ENCODE results near the gene TFAP2E. TPM values are rescaled to one million over a fixed set of nuclear protein-coding genes. Genes with fewer than 3 reads are reported as not detected.

TFAP2E gene
- total and polyA plus RNA-seq, 7 donors, result 0.04 to 0.12 (median 0.06) TPM; not detected in 4

- ATAC-seq, result no peak
- Histone ChIP-seq H3K36me3 (ENCODE audit: insufficient read depth in 1 of 2, low read depth in 1 of 2) (peaks cover 0 to 40% of the 10 kb centered on the region in 2 donors), H3K27ac (peak overlapping the region; percentile 99), H3K27me3 (ENCODE audit: insufficient read depth in 3 of 3, low read length in 2 of 3) (no peaks in the 10 kb centered on the region), H3K9me3 (no peaks in the 10 kb centered on the region), H3K4me3 (peak overlapping the region; percentile 99), H3K4me1 (peaks cover 38% of the 10 kb centered on the region)
- DNase-seq, result no peak
- no peak for TF ChIP-seq CTCF (IDR thresholded peaks at IDR 0.05)
- WGBS, 3 donors, result 42 to 58% (median 51%) methylated on average over 4 of the region's 4 CpGs
- intact Hi-C loops (cut with DNase I), result no loop called here
Observed at GRCh38 chr1:35555212-35555584, 17.9 kb upstream of the TFAP2E start.

- TF ChIP-seq CTCF (IDR thresholded peaks at IDR 0.05), result no peak
- no peaks in the 10 kb centered on the region for H3K9me3 ChIP-seq
- ATAC-seq (peak in 3 of 4 donors; percentile 11 to 35 (median 21)), DNase-seq (no peak)
- H3K27ac ChIP-seq, result peak overlapping the region; percentile 99
- no peaks in the 10 kb centered on the region for H3K27me3 ChIP-seq (ENCODE audit: insufficient read depth in 3 of 3, low read length in 2 of 3)
- H3K36me3 ChIP-seq (ENCODE audit: insufficient read depth in 1 of 2, low read depth in 1 of 2), result peaks cover 0 to 33% of the 10 kb centered on the region in 2 donors
- H3K4me1 ChIP-seq, result peaks cover 43% of the 10 kb centered on the region
- intact Hi-C loops (cut with DNase I), result no loop called here
- peak overlapping the region; percentile 99 for H3K4me3 ChIP-seq
- 48 to 60% (median 53%) methylated on average over 10 of the region's 10 CpGs for WGBS, 3 donors
Observed at GRCh38 chr1:35555601-35556477, 17.3 kb upstream of the TFAP2E start.

- H3K27ac ChIP-seq, result peak overlapping the region; percentile 99
- no peak for DNase-seq
- peaks cover 0 to 26% of the 10 kb centered on the region in 2 donors for H3K36me3 ChIP-seq (ENCODE audit: insufficient read depth in 1 of 2, low read depth in 1 of 2)
- H3K4me1 ChIP-seq, result peaks cover 49% of the 10 kb centered on the region
- no peak for TF ChIP-seq CTCF (IDR thresholded peaks at IDR 0.05)
- no peaks in the 10 kb centered on the region for H3K27me3 ChIP-seq (ENCODE audit: insufficient read depth in 3 of 3, low read length in 2 of 3)
- peak overlapping the region; percentile 99 for H3K4me3 ChIP-seq
- 1 to 2% (median 1%) methylated on average over 15 to 17 of the region's 17 CpGs for WGBS, 3 donors
- H3K9me3 ChIP-seq, result no peaks in the 10 kb centered on the region
- intact Hi-C loops (cut with DNase I), result no loop called here
- no peak for ATAC-seq
Observed at GRCh38 chr1:35556484-35557117, 16.5 kb upstream of the TFAP2E start.

GRCh38 chr1:35557118-35557610 lies 15.9 kb upstream of the TFAP2E start, which contains the start of gene KIAA0319L:
TSS of gene KIAA0319L (minus strand) at chr1:35557403. CDS start at chr1:35554491, 2,912 bp downstream.
- intact Hi-C loops (cut with DNase I), result no loop called here
- WGBS, 3 donors, result 0 to 1% (median 1%) methylated on average over 28 to 39 of the region's 39 CpGs

More at GRCh38 chr1:35557118-35557610, 15.9 kb upstream of the TFAP2E start, which contains the start of gene KIAA0319L:
- peak within 1 kb of the TSS; percentile 99 for H3K27ac ChIP-seq
- DNase-seq (peak; percentile 91 to 94), ATAC-seq (peak; percentile 87 to 90 (median 88))
- peaks cover 54% of the 10 kb centered on the region for H3K4me1 ChIP-seq
- H3K27me3 ChIP-seq (ENCODE audit: insufficient read depth in 3 of 3, low read length in 2 of 3), result no peaks in the 10 kb centered on the region
- H3K36me3 ChIP-seq (ENCODE audit: insufficient read depth in 1 of 2, low read depth in 1 of 2), result peaks cover 0 to 26% of the 10 kb centered on the region in 2 donors
- TF ChIP-seq CTCF (IDR thresholded peaks at IDR 0.05), result no peak
- no peaks in the 10 kb centered on the region for H3K9me3 ChIP-seq
- H3K4me3 ChIP-seq, result peak within 1 kb of the TSS; percentile 99
